ENCODE data around the gene CAMK2N2.

- no peak for TF ChIP-seq CTCF (IDR thresholded peaks at IDR 0.05; ENCODE audit: low read depth, low read length)
- no peak for TF ChIP-seq EZH2phosphoT487 (IDR thresholded peaks at IDR 0.05; ENCODE audit: low read depth)
These were observed 556 bp downstream of the CAMK2N2 start for GRCh38 chr3:184260724-184261269.
